PC-9 (cell line): Measurements from ENCODE around the gene AQP12B. TPM values are rescaled to one million over a fixed set of nuclear protein-coding genes. Genes with fewer than 3 reads are reported as not detected.

Experiments
- BruUV-seq: library from RNA; stranded (reverse); fragments of 400-500 nt; replicated peaks from 2 replicates; lab custom pipeline; 2021; lab: Mats Ljungman, UMichigan
- CTCF ChIA-PET: fragments of 300-600 bp; sonication (Branson Sonifier 250); formaldehyde crosslinking; loops from one replicate; lab custom pipeline; 2022; ENCODE audit warnings: antibody characterized with exemption; lab: Charles Lee
- POLR2A ChIA-PET: fragments of 300-600 bp; sonication (Branson Sonifier 250); formaldehyde crosslinking; loops from one replicate; lab custom pipeline; 2022; ENCODE audit warnings: antibody characterized with exemption; ENCODE audit not compliant: unreplicated experiment; lab: Charles Lee
- DNase-seq, 2 experiments: peaks; one replicate each; pipeline versions ENCODE4 v3.0.0 to v3.0.0-alpha.2; 2015 to 2022; ENCODE audit warnings: mixed read lengths in 1 of 2
- H2AFZ ChIP-seq: fragments of 200-600 bp; sonication (generic); 2 replicates; pipeline ENCODE4 v1.8.1; 2017; ENCODE audit warnings: antibody characterized with exemption
- H3F3A ChIP-seq: fragments of 200-600 bp; sonication (generic); 2 replicates; pipeline ENCODE4 v1.8.1; 2017; ENCODE audit warnings: antibody characterized with exemption, mild to moderate bottlenecking, low read depth; ENCODE audit not compliant: insufficient read depth
- H3K27ac ChIP-seq: fragments of 200-600 bp; sonication (generic); 2 replicates; pipeline ENCODE4 v1.6.1; 2016; ENCODE audit warnings: mixed run types
- H3K27me3 ChIP-seq: fragments of 200-600 bp; sonication (generic); 2 replicates; pipeline ENCODE4 v1.6.1; 2016; ENCODE audit warnings: low read depth, mixed run types; ENCODE audit not compliant: insufficient read depth
- H3K36me3 ChIP-seq: fragments of 200-600 bp; sonication (generic); 2 replicates; pipeline ENCODE4 v1.6.1; 2016; ENCODE audit warnings: low read depth, mixed run types
- H3K4me1 ChIP-seq: fragments of 200-600 bp; sonication (generic); replicated peaks from 2 replicates; pipeline ENCODE4 v1.6.1; 2016; ENCODE audit warnings: mixed run types; ENCODE audit not compliant: insufficient read depth
- H3K4me2 ChIP-seq: fragments of 200-600 bp; sonication (generic); 2 replicates; pipeline ENCODE4 v1.6.1; 2017; ENCODE audit warnings: mixed run types
- H3K4me3 ChIP-seq: fragments of 200-600 bp; sonication (generic); 2 replicates; pipeline ENCODE4 v1.6.1; 2016; ENCODE audit warnings: mixed run types
- H3K79me2 ChIP-seq: fragments of 200-600 bp; sonication (generic); 2 replicates; pipeline ENCODE4 v1.6.1; 2017; ENCODE audit warnings: low read depth, mixed run types
- H3K9me2 ChIP-seq: fragments of 200-600 bp; sonication (generic); 2 replicates; pipeline ENCODE4 v1.8.1; 2017; ENCODE audit warnings: mild to moderate bottlenecking; ENCODE audit not compliant: insufficient read depth
- H3K9me3 ChIP-seq: fragments of 200-600 bp; sonication (generic); 2 replicates; pipeline ENCODE4 v1.8.1; 2016; ENCODE audit warnings: low read depth; ENCODE audit not compliant: insufficient read depth
- H4K20me1 ChIP-seq: fragments of 200-600 bp; sonication (generic); 2 replicates; pipeline ENCODE4 v1.8.1; 2017; ENCODE audit not compliant: insufficient read depth
- CTCF ChIP-seq: fragments of 200-600 bp; sonication (generic); conservative IDR thresholded peaks from 2 replicates; pipeline ENCODE4 v1.6.1; 2017; ENCODE audit warnings: mixed run types, antibody characterized with exemption, mild to moderate bottlenecking, moderate library complexity
- EZH2 ChIP-seq: fragments of 200-600 bp; sonication (generic); IDR thresholded peaks from 2 replicates; pipeline ENCODE4 v1.8.0; 2017; ENCODE audit warnings: antibody characterized with exemption, low read depth
- intact Hi-C: fragments of 100-400 bp; cut with micrococcal nuclease; formaldehyde crosslinking; loops from one replicate; pipeline ENCODE4 v1.10.0; 2022; ENCODE audit not compliant: unreplicated experiment
- total RNA-seq: library from RNA; stranded (reverse); gene quantifications from 2 replicates; pipeline ENCODE4 v1.2.3, GENCODE V29; 2021

Gene AQP12B
- total RNA-seq, 1 experiment from 2014 or later = not detected

GRCh38 chr2:240649331-240649730 lies 33.4 kb downstream of the AQP12B start:
- no peak overlapping the region for H3K27ac ChIP-seq
- intact Hi-C loops = no loop called here
- no peaks in the 10 kb centered on the region for H3F3A ChIP-seq
- H3K9me3 ChIP-seq = no peaks in the 10 kb centered on the region
- DNase-seq = no peak
- peaks cover 5% of the 10 kb centered on the region; the same call in 1 of the 2 replicates for H4K20me1 ChIP-seq
- peaks cover 97% of the 10 kb centered on the region for H3K27me3 ChIP-seq
- no peak overlapping the region for H2AFZ ChIP-seq
- H3K4me2 ChIP-seq = no peak overlapping the region
- H3K4me3 ChIP-seq = no peak overlapping the region
- H3K79me2 ChIP-seq = no peaks in the 10 kb centered on the region
- ChIA-PET CTCF (no interaction called here), POLR2A (no interaction called here)
- H3K9me2 ChIP-seq = no peaks in the 10 kb centered on the region
- TF ChIP-seq EZH2 (no peak), CTCF (no peak)
- no peaks in the 10 kb centered on the region for H3K4me1 ChIP-seq
- H3K36me3 ChIP-seq = no peaks in the 10 kb centered on the region
- no TSS peak for BruUV-seq

GRCh38 chr2:240648650-240649275 lies 33.9 kb downstream of the AQP12B start:
- H3K27ac ChIP-seq = no peak overlapping the region
- H3F3A ChIP-seq = no peaks in the 10 kb centered on the region
- H3K9me3 ChIP-seq = no peaks in the 10 kb centered on the region
- H4K20me1 ChIP-seq = peaks cover 5% of the 10 kb centered on the region; the same call in 1 of the 2 replicates
- H2AFZ ChIP-seq = no peak overlapping the region
- H3K9me2 ChIP-seq = no peaks in the 10 kb centered on the region
- no peaks in the 10 kb centered on the region for H3K4me1 ChIP-seq
- H3K4me3 ChIP-seq = no peak overlapping the region
- no TSS peak for BruUV-seq
- H3K79me2 ChIP-seq = no peaks in the 10 kb centered on the region
- no peaks in the 10 kb centered on the region for H3K36me3 ChIP-seq
- ChIA-PET CTCF (no interaction called here), POLR2A (interaction anchor here (0.5 to 0.6 kb wide), 2 partner anchors 69 to 215 kb away, joined by 3 read pairs; no protein-coding TSS in a partner anchor)
- TF ChIP-seq EZH2 (no peak), CTCF (no peak)
- peaks cover 99% of the 10 kb centered on the region for H3K27me3 ChIP-seq
- intact Hi-C loops = no loop called here
- no peak for DNase-seq
- no peak overlapping the region for H3K4me2 ChIP-seq

GRCh38 chr2:240648155-240648649 lies 34.5 kb downstream of the AQP12B start:
- Histone ChIP-seq H3K79me2 (no peaks in the 10 kb centered on the region), H3F3A (no peaks in the 10 kb centered on the region), H3K9me3 (no peaks in the 10 kb centered on the region), H2AFZ (no peak overlapping the region), H3K4me1 (no peaks in the 10 kb centered on the region), H3K27me3 (peaks cover 100% of the 10 kb centered on the region), H4K20me1 (peaks cover 5% of the 10 kb centered on the region; the same call in 1 of the 2 replicates), H3K9me2 (no peaks in the 10 kb centered on the region), H3K36me3 (no peaks in the 10 kb centered on the region), H3K4me3 (no peak overlapping the region), H3K27ac (no peak overlapping the region), H3K4me2 (no peak overlapping the region)
- BruUV-seq = no TSS peak
- ChIA-PET POLR2A (interaction anchor here (0.5 to 0.6 kb wide), 2 partner anchors 68 to 216 kb away, joined by 3 read pairs; no protein-coding TSS in a partner anchor), CTCF (no interaction called here)
- TF ChIP-seq CTCF = no peak
- no peak for TF ChIP-seq EZH2
- no peak for DNase-seq
- intact Hi-C loops = no loop called here
